AG20443 (cell line): ENCODE results near the gene MITF.

Experiments
- DNase-seq: peaks from one replicate; pipeline ENCODE4 v3.0.0; 2012; ENCODE audit warnings: low spot score, mixed read lengths

The MITF gene

GRCh38 chr3:69739204-69740102, at the start of gene MITF:
Gene MITF (plus strand): TSS chr3:69739464. CDS start chr3:69739598, 134 bp downstream.
- DNase-seq: peak; percentile 98

GRCh38 chr3:69691860-69692259, 47.4 kb upstream of the MITF start:
- DNase-seq: no peak

- no peak for DNase-seq
Measured at GRCh38 chr3:69692761-69693160, 46.5 kb upstream of the MITF start.

GRCh38 chr3:69695443-69695842, 43.8 kb upstream of the MITF start:
- DNase-seq: no peak

- no peak for DNase-seq
Measured at GRCh38 chr3:69695933-69696332, 43.3 kb upstream of the MITF start.

- no peak for DNase-seq
Measured at GRCh38 chr3:69696367-69696766, 42.9 kb upstream of the MITF start.

GRCh38 chr3:69697381-69697780, 41.9 kb upstream of the MITF start:
- no peak for DNase-seq

GRCh38 chr3:69698728-69699127, 40.5 kb upstream of the MITF start:
- no peak for DNase-seq

- no peak for DNase-seq
Measured at GRCh38 chr3:69699183-69699582, 40.1 kb upstream of the MITF start.

- no peak for DNase-seq
Measured at GRCh38 chr3:69700949-69701348, 38.3 kb upstream of the MITF start.

GRCh38 chr3:69710153-69710977, 28.9 kb upstream of the MITF start:
- DNase-seq: no peak

- no peak for DNase-seq
Measured at GRCh38 chr3:69712269-69712668, 27.0 kb upstream of the MITF start.

- DNase-seq: no peak
Measured at GRCh38 chr3:69712933-69713332, 26.3 kb upstream of the MITF start.

GRCh38 chr3:69715204-69715603, 24.1 kb upstream of the MITF start:
- DNase-seq: no peak

- no peak for DNase-seq
Measured at GRCh38 chr3:69716119-69716518, 23.1 kb upstream of the MITF start.

- no peak for DNase-seq
Measured at GRCh38 chr3:69718866-69719586, 20.2 kb upstream of the MITF start.

GRCh38 chr3:69719587-69720122, 19.6 kb upstream of the MITF start:
- DNase-seq: no peak

- no peak for DNase-seq
Measured at GRCh38 chr3:69720824-69721223, 18.4 kb upstream of the MITF start.

GRCh38 chr3:69723389-69723788, 15.9 kb upstream of the MITF start:
- no peak for DNase-seq

- DNase-seq: no peak
Measured at GRCh38 chr3:69724722-69725435, 14.4 kb upstream of the MITF start.

- no peak for DNase-seq
Measured at GRCh38 chr3:69725994-69726571, 13.2 kb upstream of the MITF start.
